Skeletal muscle tissue (tissue), 4 donors: ENCODE data around the gene LAMA2. TPM values are rescaled to one million over a fixed set of nuclear protein-coding genes. Genes with fewer than 3 reads are reported as not detected.

Source experiments
- H3K27ac ChIP-seq: one replicate; pipeline ENCODE4 v1.7.0; 2013; ENCODE audit warnings: mild to moderate bottlenecking, low read depth, low read length, inconsistent platforms
- H3K27me3 ChIP-seq, 3 donors: one replicate each; pipeline ENCODE4 v1.7.0; 2013; ENCODE audit warnings: low read length in 3 of 3; ENCODE audit not compliant: control insufficient read depth in 3 of 3, insufficient read depth in 3 of 3
- H3K36me3 ChIP-seq, 3 donors: one replicate each; pipeline ENCODE4 v1.7.0; 2013; ENCODE audit warnings: low read length in 3 of 3; ENCODE audit not compliant: control insufficient read depth in 3 of 3, insufficient read depth in 3 of 3
- H3K4me1 ChIP-seq, 3 donors: one replicate each; pipeline ENCODE4 v1.7.0; 2013; ENCODE audit warnings: low read length in 3 of 3, mild to moderate bottlenecking in 3 of 3; ENCODE audit not compliant: control insufficient read depth in 3 of 3, insufficient read depth in 3 of 3
- H3K4me3 ChIP-seq, 3 donors: one replicate each; pipeline ENCODE4 v1.7.0; 2013; ENCODE audit warnings: low read length in 3 of 3
- H3K9ac ChIP-seq, 3 donors: one replicate each; pipeline ENCODE4 v1.7.0; 2013; ENCODE audit warnings: low read length in 3 of 3, mild to moderate bottlenecking in 3 of 3, moderate library complexity in 2 of 3, low read depth in 1 of 3
- H3K9me3 ChIP-seq, 3 donors: one replicate each; pipeline ENCODE4 v1.7.0; 2013; ENCODE audit warnings: low read length in 3 of 3; ENCODE audit not compliant: control insufficient read depth in 3 of 3
- total RNA-seq: library from RNA; depleted of rRNA; stranded (reverse); fragments of >200 nt; gene quantifications from one replicate; pipeline ENCODE4 v1.2.3, GENCODE V29; 2014
- donor health status: Osteomylitis.

LAMA2 gene
- total RNA-seq, 1 donor from 2014 or later: 187 TPM

DNA sequence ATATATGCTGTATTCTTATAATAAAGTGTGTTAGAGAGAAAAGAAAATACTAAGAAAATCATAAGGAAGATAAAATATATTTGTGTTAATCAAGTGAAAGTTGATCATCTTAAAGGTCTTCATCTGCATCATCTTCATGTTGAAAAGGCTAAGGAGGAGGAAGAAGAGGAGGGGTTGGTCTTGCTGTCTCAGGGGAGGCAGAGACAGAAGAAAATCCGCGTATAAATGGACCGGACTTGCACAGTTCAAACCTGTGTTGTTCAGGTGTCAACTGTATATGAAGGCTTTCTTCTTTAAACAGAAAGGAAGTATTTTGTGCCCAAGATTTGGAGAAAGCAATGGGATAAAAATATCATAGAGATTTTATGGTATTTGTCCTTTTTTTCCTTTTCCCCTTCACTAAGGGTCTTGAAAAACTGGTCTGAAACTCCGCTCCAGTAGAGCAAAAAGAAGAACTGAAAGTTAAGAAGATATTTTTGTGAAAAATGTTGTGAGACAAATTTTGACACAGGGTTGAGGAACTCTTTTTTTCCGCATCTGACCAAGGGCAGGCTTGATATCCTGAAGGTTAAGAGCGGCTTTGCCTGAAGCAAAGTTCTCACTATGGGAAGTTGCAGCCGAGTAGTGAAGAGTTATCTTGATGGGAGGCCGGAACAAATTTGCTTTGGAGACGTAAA lies 350.7 kb downstream of the LAMA2 start:
- H3K4me3 ChIP-seq: no peak overlapping the region
- H3K27ac ChIP-seq: no peak overlapping the region
- H3K9me3 ChIP-seq: no peaks in the 10 kb centered on the region
- H3K27me3 ChIP-seq: no peaks in the 10 kb centered on the region
- H3K9ac ChIP-seq: no peak overlapping the region
- no peaks in the 10 kb centered on the region for H3K4me1 ChIP-seq
- no peaks in the 10 kb centered on the region for H3K36me3 ChIP-seq

DNA sequence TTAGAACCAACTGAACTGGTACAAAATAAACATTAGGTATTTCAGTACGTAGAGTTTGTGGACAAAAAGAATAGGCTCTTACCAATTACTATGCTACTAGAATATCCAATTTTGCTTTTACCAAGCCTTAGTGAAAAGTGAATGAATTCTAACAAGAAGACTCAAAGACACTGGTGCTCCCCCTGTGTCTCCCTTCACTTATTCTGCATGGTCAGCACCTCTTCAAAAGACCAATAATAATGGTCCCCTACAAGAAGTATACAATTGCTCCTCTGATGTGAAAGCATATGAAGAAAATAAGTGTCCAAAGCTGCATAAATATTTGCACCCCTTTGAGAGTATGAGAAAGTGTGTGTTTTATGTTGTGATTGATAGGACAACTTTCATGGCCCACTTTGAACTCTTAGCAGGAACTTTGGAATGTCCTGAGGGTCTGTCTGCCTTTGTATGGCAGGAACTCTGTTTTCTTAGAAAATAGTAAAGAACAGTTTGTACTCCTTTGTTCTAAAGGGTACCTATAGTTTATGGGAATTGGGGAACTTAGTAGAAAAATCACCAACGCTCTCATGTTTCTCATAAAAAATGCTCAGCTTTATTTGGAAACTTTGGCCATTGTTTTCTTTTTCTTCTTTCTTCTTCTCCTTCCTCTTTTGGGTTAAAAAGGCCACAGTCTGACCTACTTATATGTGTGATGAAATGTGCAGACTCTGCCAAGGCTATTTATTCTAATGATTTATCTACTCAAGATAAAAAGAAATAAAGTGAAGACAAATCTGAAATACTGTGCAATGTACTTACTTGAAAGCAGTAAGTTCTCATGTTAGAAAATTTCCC lies 352.4 kb downstream of the LAMA2 start:
- no peaks in the 10 kb centered on the region for H3K9me3 ChIP-seq
- H3K4me3 ChIP-seq: peak overlapping the region in 1 of 3 donors; percentile 7
- no peaks in the 10 kb centered on the region for H3K4me1 ChIP-seq
- H3K27ac ChIP-seq: no peak overlapping the region
- peak overlapping the region in 1 of 3 donors; percentile 34 for H3K9ac ChIP-seq
- no peaks in the 10 kb centered on the region for H3K27me3 ChIP-seq
- H3K36me3 ChIP-seq: no peaks in the 10 kb centered on the region

DNA sequence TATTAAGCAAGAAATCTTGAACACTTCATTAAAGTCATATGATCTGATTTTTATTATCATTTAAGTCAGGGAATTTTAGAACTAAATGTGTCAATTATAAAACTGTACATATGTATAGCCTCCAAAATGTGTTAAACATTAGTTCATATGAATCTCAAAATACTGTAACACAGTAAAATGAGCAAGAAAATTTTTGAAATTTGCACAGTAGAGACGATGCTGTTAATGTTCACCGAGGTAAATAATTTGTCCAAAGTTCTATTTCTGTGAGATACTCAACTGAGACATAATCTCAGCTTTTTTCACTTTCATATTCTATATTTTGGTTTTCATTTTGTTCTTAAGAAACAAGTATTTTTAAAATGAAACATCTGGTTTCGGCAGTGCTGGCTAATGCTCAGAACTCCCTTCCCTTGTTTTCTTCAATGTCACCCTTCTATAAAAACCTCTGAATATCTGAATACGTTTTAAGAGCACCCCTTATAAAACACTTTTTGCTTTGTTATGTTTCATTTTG lies 353.1 kb downstream of the LAMA2 start:
- Histone ChIP-seq H3K27ac (no peak overlapping the region), H3K27me3 (no peaks in the 10 kb centered on the region), H3K36me3 (no peaks in the 10 kb centered on the region), H3K4me3 (no peak overlapping the region), H3K4me1 (no peaks in the 10 kb centered on the region), H3K9ac (peak overlapping the region in 1 of 3 donors; percentile 34), H3K9me3 (no peaks in the 10 kb centered on the region)

DNA sequence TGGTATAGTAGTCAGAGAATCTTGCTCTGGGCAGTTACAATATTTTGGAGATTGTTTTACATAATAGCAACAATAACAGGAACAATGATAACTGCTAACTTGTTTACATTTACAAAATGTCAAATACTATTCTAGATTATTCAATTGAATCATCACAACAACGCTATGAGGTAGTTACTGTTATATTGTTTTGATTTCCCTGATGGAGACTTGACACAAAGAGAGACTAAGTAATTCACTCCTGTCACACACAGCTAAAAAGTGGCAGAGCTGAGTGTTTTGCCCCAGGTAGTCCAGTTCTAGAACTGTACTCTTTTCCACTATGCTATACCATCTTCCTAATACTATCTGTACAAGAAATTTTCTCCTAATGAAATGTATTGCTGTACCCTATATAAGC lies 356.1 kb downstream of the LAMA2 start:
- no peaks in the 10 kb centered on the region for H3K4me1 ChIP-seq
- H3K27ac ChIP-seq: no peak overlapping the region
- no peak overlapping the region for H3K4me3 ChIP-seq
- no peaks in the 10 kb centered on the region for H3K27me3 ChIP-seq
- H3K9ac ChIP-seq: no peak overlapping the region
- no peaks in the 10 kb centered on the region for H3K9me3 ChIP-seq
- H3K36me3 ChIP-seq: no peaks in the 10 kb centered on the region

DNA sequence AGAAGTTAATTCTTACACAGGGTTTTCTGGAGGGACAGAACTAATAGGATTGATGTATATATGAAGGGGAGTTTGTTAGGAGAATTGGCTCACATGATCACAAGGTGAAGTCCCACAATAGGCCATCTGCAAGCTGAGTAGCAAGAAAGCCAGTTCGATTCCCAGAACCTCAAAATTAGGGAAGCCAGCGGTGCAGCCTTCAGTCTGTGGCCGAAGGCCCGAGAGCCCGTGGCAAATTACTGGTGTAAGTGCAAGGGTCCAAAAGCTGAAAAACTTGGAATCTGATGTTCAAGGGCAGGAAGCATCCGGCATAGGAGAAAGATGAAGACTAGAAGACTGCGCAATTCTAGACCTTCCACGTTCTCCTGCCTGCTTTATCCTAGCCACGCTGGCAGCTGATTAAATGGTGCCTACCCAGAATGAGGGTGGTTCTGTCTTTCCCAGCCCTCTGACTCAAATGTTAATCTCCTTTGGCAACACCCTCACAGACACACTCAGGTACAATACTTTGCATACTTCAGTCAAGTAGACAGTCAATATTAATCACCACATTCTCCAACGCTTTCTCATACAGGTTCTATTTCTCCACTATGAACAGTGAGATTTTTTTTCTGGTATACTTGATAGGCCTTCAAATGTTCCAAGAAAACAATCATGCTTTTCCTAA lies 357.0 kb downstream of the LAMA2 start:
- no peaks in the 10 kb centered on the region for H3K4me1 ChIP-seq
- no peaks in the 10 kb centered on the region for H3K36me3 ChIP-seq

DNA sequence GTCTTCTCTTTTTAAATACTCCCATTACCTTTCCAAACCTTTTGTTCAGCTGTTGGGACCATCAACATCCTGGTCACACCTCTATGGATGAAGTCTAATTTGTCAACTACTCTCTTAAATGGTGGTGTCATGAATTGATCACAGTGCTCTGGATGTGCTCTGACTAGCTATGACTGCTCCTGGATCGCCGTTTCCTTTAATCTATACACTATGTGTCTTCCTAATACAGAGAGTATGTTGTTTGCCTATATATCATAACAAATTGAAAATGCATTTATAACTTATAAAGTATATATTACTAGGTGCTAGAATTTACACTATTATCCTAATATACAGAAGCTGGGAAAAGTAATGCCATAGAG lies 357.5 kb downstream of the LAMA2 start:
- Histone ChIP-seq H3K9me3 (no peaks in the 10 kb centered on the region), H3K27ac (no peak overlapping the region), H3K4me3 (no peak overlapping the region), H3K36me3 (no peaks in the 10 kb centered on the region), H3K4me1 (no peaks in the 10 kb centered on the region), H3K9ac (no peak overlapping the region), H3K27me3 (no peaks in the 10 kb centered on the region)

More for the DNA sequence above, 357.0 kb downstream of the LAMA2 start:
- no peak overlapping the region for H3K4me3 ChIP-seq
- H3K27ac ChIP-seq: no peak overlapping the region
- H3K27me3 ChIP-seq: no peaks in the 10 kb centered on the region
- H3K9ac ChIP-seq: no peak overlapping the region
- no peaks in the 10 kb centered on the region for H3K9me3 ChIP-seq

DNA sequence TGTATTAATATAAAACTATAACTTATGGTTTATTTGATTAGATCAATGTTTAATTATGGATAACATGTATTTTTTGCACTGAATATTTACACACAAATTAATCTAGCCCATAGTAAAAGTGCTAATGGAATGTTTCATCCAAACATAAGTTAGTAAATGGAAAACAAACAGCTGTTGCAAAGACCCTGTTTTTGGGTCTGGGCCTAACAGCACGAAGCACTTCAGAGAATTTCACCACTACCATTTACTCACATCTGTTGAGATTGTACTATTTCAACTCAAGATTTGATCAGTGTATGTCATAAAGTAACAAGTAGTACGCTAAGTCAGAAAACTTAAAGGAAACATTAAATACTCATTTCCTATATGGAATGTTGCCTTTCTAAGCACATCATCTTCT lies 359.6 kb downstream of the LAMA2 start:
- Histone ChIP-seq H3K9me3 (no peaks in the 10 kb centered on the region), H3K27ac (no peak overlapping the region), H3K9ac (no peak overlapping the region), H3K4me1 (no peaks in the 10 kb centered on the region), H3K4me3 (no peak overlapping the region), H3K36me3 (no peaks in the 10 kb centered on the region), H3K27me3 (no peaks in the 10 kb centered on the region)

DNA sequence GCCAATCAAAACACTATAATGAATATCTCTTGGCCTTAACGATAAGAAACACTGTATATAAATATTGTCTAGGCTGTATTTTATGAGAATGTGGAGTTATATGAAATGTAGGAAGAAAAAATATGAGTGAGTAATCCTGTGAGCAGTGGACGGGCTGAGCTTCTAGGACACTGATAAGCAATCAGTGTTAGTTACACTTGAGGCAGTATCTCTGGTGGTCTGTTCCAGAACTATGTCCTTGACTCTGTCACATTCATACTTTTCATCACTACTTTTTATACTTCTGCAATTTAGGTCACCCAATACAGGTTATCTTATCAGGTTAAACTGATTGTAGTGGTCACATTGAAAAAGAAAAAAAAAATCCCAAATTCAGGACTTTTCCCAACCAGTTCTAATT lies 360.4 kb downstream of the LAMA2 start:
- H3K4me1 ChIP-seq: no peaks in the 10 kb centered on the region
- no peak overlapping the region for H3K9ac ChIP-seq
- no peak overlapping the region for H3K4me3 ChIP-seq
- no peaks in the 10 kb centered on the region for H3K9me3 ChIP-seq
- no peaks in the 10 kb centered on the region for H3K27me3 ChIP-seq
- H3K27ac ChIP-seq: no peak overlapping the region
- H3K36me3 ChIP-seq: no peaks in the 10 kb centered on the region

DNA sequence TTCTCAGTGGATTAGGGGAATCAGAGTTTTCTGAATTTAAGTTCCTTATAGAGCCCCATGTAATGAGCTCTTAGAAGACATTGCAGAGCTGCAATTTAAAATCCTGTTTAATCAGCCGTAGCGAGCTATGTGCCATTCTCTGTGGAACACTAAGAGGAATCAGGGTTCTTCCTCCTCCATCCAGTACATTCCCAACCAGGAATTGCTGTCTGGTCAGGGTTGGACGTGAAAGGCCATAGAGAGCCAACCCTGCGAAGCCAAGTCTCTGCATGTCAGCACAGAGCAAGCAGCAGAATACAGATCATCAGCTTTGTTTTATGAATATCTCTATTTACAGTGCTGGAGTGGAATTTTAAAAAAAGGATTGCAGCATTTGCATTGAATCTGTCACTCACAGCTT lies 366.0 kb downstream of the LAMA2 start:
- no peaks in the 10 kb centered on the region for H3K36me3 ChIP-seq
- no peaks in the 10 kb centered on the region for H3K9me3 ChIP-seq
- H3K27me3 ChIP-seq: no peaks in the 10 kb centered on the region
- no peak overlapping the region for H3K9ac ChIP-seq
- no peak overlapping the region for H3K27ac ChIP-seq
- no peaks in the 10 kb centered on the region for H3K4me1 ChIP-seq
- H3K4me3 ChIP-seq: no peak overlapping the region
